Measurements from ENCODE around the gene PSTPIP2. TPM values are rescaled to one million over a fixed set of nuclear protein-coding genes. Genes with fewer than 3 reads are reported as not detected.

The PSTPIP2 gene
- total and polyA plus RNA-seq, 2 donors (not counting 3 experiments of a cell fraction or from before 2014, with no cell fraction given): 1.6 to 4.9 TPM

DNA sequence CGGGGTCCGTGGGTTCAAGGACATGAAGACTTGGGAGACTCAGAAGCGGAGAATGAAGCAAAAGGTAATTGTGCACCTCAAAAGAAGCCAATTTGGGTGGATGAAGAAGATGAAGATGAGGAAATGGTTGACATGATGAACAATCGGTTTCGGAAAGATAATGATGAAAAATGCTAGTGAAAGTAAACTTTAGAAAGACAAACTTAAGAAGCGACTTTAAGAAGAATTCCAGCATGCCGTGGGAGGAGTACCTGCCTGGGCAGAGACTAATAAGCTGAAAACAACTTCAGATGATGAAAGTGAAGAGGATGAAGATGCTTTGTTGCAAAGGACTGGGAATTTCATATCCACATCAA, 43.5 kb downstream of the PSTPIP2 start:
- CTCF ChIA-PET: interaction anchor here (1.0 kb wide), 1 partner anchor 45 kb away, joined by 4 read pairs; no protein-coding TSS in a partner anchor
- TF ChIP-seq FOS (IDR thresholded peaks at IDR 0.05; ENCODE audit: borderline replicate concordance, insufficient read depth, low read length): no peak
- no peak for TF ChIP-seq GATA2 (IDR thresholded peaks at IDR 0.05; ENCODE audit: insufficient read depth, insufficient read length, low read depth, low read length)
- TF ChIP-seq POLR2AphosphoS5 (IDR thresholded peaks at IDR 0.05; ENCODE audit: insufficient read depth, low read depth, low read length): no peak
- TF ChIP-seq, protein P1, sequence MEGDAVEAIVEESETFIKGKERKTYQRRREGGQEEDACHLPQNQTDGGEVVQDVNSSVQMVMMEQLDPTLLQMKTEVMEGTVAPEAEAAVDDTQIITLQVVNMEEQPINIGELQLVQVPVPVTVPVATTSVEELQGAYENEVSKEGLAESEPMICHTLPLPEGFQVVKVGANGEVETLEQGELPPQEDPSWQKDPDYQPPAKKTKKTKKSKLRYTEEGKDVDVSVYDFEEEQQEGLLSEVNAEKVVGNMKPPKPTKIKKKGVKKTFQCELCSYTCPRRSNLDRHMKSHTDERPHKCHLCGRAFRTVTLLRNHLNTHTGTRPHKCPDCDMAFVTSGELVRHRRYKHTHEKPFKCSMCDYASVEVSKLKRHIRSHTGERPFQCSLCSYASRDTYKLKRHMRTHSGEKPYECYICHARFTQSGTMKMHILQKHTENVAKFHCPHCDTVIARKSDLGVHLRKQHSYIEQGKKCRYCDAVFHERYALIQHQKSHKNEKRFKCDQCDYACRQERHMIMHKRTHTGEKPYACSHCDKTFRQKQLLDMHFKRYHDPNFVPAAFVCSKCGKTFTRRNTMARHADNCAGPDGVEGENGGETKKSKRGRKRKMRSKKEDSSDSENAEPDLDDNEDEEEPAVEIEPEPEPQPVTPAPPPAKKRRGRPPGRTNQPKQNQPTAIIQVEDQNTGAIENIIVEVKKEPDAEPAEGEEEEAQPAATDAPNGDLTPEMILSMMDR (IDR thresholded peaks at IDR 0.05; ENCODE audit: extremely low read depth in 1 of 2, insufficient read depth in 1 of 2, low read depth in 1 of 2, low read length in 2 of 2): no peak
- no peak for TF ChIP-seq EZH2 (IDR thresholded peaks at IDR 0.05; ENCODE audit: borderline replicate concordance, low read depth, low read length, severe bottlenecking)
- TF ChIP-seq, protein P2, sequence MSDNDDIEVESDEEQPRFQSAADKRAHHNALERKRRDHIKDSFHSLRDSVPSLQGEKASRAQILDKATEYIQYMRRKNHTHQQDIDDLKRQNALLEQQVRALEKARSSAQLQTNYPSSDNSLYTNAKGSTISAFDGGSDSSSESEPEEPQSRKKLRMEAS (IDR thresholded peaks at IDR 0.05; ENCODE audit: insufficient read depth, insufficient read length): no peak
- no peak for TF ChIP-seq POLR2A (IDR thresholded peaks at IDR 0.05; ENCODE audit: low read depth, low read length)
- Histone ChIP-seq H3K9me1 (replicated peaks; ENCODE audit: control insufficient read depth, extremely low read depth, insufficient read depth, low read length) (no peaks in the 10 kb centered on the region), H3K4me2 (ENCODE audit: insufficient read depth, low read length) (peak overlapping the region; percentile 41), H3K9me3 (replicated peaks; ENCODE audit: control insufficient read depth, insufficient read depth, low read length) (no peaks in the 10 kb centered on the region), H3K4me3 (replicated peaks in 1 of 3; ENCODE audit: insufficient read depth in 1 of 3, low read depth in 1 of 3, low read length in 3 of 3) (peak overlapping the region; percentile 28 to 51 (median 48)), H4K20me1 (replicated peaks; ENCODE audit: control insufficient read depth, extremely low read depth, insufficient read depth, low read length) (no peaks in the 10 kb centered on the region), H3K27me3 (ENCODE audit: control insufficient read depth in 2 of 2, insufficient read depth in 2 of 2, low read length in 2 of 2) (peaks cover 8 to 14% of the 10 kb centered on the region in 2 experiments), H3K4me1 (ENCODE audit: control insufficient read depth, extremely low read depth, insufficient read depth, low read length) (peaks cover 5% of the 10 kb centered on the region), H3K9ac (replicated peaks; ENCODE audit: extremely low read depth, insufficient read depth, low read length) (no peak overlapping the region), H2AFZ (ENCODE audit: low read depth, low read length) (peak overlapping the region; percentile 96), H3K79me2 (ENCODE audit: control insufficient read depth, insufficient read depth, low read length) (no peaks in the 10 kb centered on the region), H3K27ac (ENCODE audit: insufficient read depth, low read depth, low read length) (no peak overlapping the region), H3K36me3 (ENCODE audit: control insufficient read depth in 2 of 2, extremely low read depth in 1 of 2, insufficient read depth in 2 of 2, low read length in 2 of 2) (no peaks in the 10 kb centered on the region)
- no TSS peak for BruUV-seq (replicated peaks)
- intact Hi-C loops (cut with micrococcal nuclease): no loop called here
- dilution Hi-C loops (cut with MboI; ENCODE audit: extremely low pct_ligation_motif_present, low sequenced_read_pairs): no loop called here
- POLR2A ChIA-PET: no interaction called here
- DNase-seq (ENCODE audit: low read depth, low spot score) (peak; percentile 11), FAIRE-seq (no peak)

Measured in endothelial cell of umbilical vein (primary cell).